Measurements from ENCODE around the gene SOCS6.

GRCh38 chr18:70296289-70296688 lies 7.4 kb downstream of the SOCS6 start:
- TF ChIP-seq, protein P1, sequence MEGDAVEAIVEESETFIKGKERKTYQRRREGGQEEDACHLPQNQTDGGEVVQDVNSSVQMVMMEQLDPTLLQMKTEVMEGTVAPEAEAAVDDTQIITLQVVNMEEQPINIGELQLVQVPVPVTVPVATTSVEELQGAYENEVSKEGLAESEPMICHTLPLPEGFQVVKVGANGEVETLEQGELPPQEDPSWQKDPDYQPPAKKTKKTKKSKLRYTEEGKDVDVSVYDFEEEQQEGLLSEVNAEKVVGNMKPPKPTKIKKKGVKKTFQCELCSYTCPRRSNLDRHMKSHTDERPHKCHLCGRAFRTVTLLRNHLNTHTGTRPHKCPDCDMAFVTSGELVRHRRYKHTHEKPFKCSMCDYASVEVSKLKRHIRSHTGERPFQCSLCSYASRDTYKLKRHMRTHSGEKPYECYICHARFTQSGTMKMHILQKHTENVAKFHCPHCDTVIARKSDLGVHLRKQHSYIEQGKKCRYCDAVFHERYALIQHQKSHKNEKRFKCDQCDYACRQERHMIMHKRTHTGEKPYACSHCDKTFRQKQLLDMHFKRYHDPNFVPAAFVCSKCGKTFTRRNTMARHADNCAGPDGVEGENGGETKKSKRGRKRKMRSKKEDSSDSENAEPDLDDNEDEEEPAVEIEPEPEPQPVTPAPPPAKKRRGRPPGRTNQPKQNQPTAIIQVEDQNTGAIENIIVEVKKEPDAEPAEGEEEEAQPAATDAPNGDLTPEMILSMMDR (IDR thresholded peaks at IDR 0.05; ENCODE audit: low read depth, low read length), result no peak
- TF ChIP-seq EZH2phosphoT487 (IDR thresholded peaks at IDR 0.05; ENCODE audit: low read depth), result no peak

Data from OCI-LY3 (cell line).